ENCODE measurements around the gene YWHAG. TPM values are rescaled to one million over a fixed set of nuclear protein-coding genes. Genes with fewer than 3 reads are reported as not detected.

YWHAG gene
- total RNA-seq, 4 donors from 2014 or later, result 52.8 to 97.7 (median 66.3) TPM

- Histone ChIP-seq H3K4me3 (peak overlapping the region; percentile 79 to 92 (median 88)), H3K36me3 (peaks cover 0 to 18% (median 12%) of the 10 kb centered on the region in 3 donors), H3K9me3 (no peaks in the 10 kb centered on the region), H3K27me3 (no peaks in the 10 kb centered on the region), H3K4me1 (peaks cover 29 to 88% (median 51%) of the 10 kb centered on the region in 3 donors), H3K27ac (peak overlapping the region; percentile 97 to 99 (median 98))
- intact Hi-C loops (cut with DNase I), result loop anchor here (10.0 kb wide), 1 partner anchor 51 kb away; the partner anchor contains the start of gene YWHAG
- peak in 3 of 4 donors; percentile 25 to 59 (median 31) for TF ChIP-seq POLR2A (IDR thresholded peaks at IDR 0.05)
- TF ChIP-seq CTCF (IDR thresholded peaks at IDR 0.05), result no peak
- no peak for DNase-seq
- 0 to 5% methylated on average over 17 to 23 of the region's 56 CpGs for WGBS, 2 donors
Observed at GRCh38 chr7:76303202-76304147, 55.3 kb downstream of the YWHAG start.

GRCh38 chr7:76302347-76303201, 56.2 kb downstream of the YWHAG start, which contains the start of gene HSPB1:
Gene HSPB1, plus strand, starts transcription at chr7:76302673. Its CDS starts 40 bp downstream, at chr7:76302713.
- peaks cover 27 to 88% (median 50%) of the 10 kb centered on the region in 3 donors for H3K4me1 ChIP-seq
- WGBS, 2 donors, result 0 to 3% methylated on average over 5 to 6 of the region's 75 CpGs
- intact Hi-C loops (cut with DNase I), result loop anchor here (10.0 kb wide), 1 partner anchor 52 kb away; the partner anchor contains the start of gene YWHAG

GRCh38 chr7:76301000-76301399, 57.8 kb downstream of the YWHAG start:
- TF ChIP-seq POLR2A (IDR thresholded peaks at IDR 0.05), result no peak
- no peak for TF ChIP-seq CTCF (IDR thresholded peaks at IDR 0.05)
- WGBS, 2 donors, result 78% methylated on average over 3 of the region's 3 CpGs
- Histone ChIP-seq H3K27ac (peak overlapping the region; percentile 86 to 99 (median 98)), H3K4me3 (no peak overlapping the region), H3K27me3 (no peaks in the 10 kb centered on the region), H3K4me1 (peaks cover 19 to 88% (median 47%) of the 10 kb centered on the region in 3 donors), H3K36me3 (peaks cover 0 to 18% (median 12%) of the 10 kb centered on the region in 3 donors), H3K9me3 (no peaks in the 10 kb centered on the region)
- no peak for DNase-seq
- intact Hi-C loops (cut with DNase I), result loop anchor here (10.0 kb wide), 1 partner anchor 54 kb away; the partner anchor contains the start of gene YWHAG

More at GRCh38 chr7:76302347-76303201, 56.2 kb downstream of the YWHAG start, which contains the start of gene HSPB1:
- TF ChIP-seq CTCF (IDR thresholded peaks at IDR 0.05) (peak in 1 of 6 experiments; percentile 27), POLR2A (IDR thresholded peaks at IDR 0.05) (peak in 3 of 4 donors; percentile 36 to 99 (median 96))
- Histone ChIP-seq H3K9me3 (no peaks in the 10 kb centered on the region), H3K27ac (peak within 1 kb of the TSS; percentile 97 to 99 (median 98)), H3K36me3 (peaks cover 0 to 18% (median 12%) of the 10 kb centered on the region in 3 donors), H3K27me3 (no peaks in the 10 kb centered on the region), H3K4me3 (peak within 1 kb of the TSS; percentile 79 to 92 (median 88))
- peak; percentile 47 for DNase-seq

- no peaks in the 10 kb centered on the region for H3K9me3 ChIP-seq
- intact Hi-C loops (cut with DNase I), result loop anchor here (10.0 kb wide), 1 partner anchor 55 kb away; the partner anchor contains the start of gene YWHAG
- no peak for DNase-seq
Observed at GRCh38 chr7:76300166-76300731, 58.5 kb downstream of the YWHAG start.

More at GRCh38 chr7:76300166-76300731, 58.5 kb downstream of the YWHAG start:
- WGBS, 2 donors, result 52 to 62% methylated on average over 6 to 7 of the region's 7 CpGs
- Histone ChIP-seq H3K27ac (peak overlapping the region; percentile 86 to 99 (median 98)), H3K27me3 (no peaks in the 10 kb centered on the region), H3K4me1 (peaks cover 15 to 88% (median 48%) of the 10 kb centered on the region in 3 donors), H3K4me3 (no peak overlapping the region), H3K36me3 (peaks cover 0 to 18% (median 12%) of the 10 kb centered on the region in 3 donors)
- TF ChIP-seq POLR2A (IDR thresholded peaks at IDR 0.05) (no peak), CTCF (IDR thresholded peaks at IDR 0.05) (no peak)

Data from esophagus squamous epithelium (tissue), 5 donors.